Suprapubic skin (tissue), 4 donors: ENCODE measurements around the gene TCF3. TPM values are rescaled to one million over a fixed set of nuclear protein-coding genes. Genes with fewer than 3 reads are reported as not detected.

Source experiments
- DNase-seq, 2 donors: peaks; one replicate each; pipeline ENCODE4 v3.0.0-alpha.2; 2019; ENCODE audit warnings: low spot score in 2 of 2
- H3K27ac ChIP-seq: fragments of 200-600 bp; sonication (generic); one replicate; pipeline ENCODE4 v1.5.1; 2019
- H3K27me3 ChIP-seq: fragments of 200-600 bp; sonication (generic); one replicate; pipeline ENCODE4 v1.5.1; 2019
- H3K36me3 ChIP-seq: fragments of 200-600 bp; sonication (generic); one replicate; pipeline ENCODE4 v1.5.1; 2019
- H3K4me1 ChIP-seq: fragments of 200-600 bp; sonication (generic); one replicate; pipeline ENCODE4 v1.5.1; 2019
- H3K4me3 ChIP-seq: fragments of 200-600 bp; sonication (generic); one replicate; pipeline ENCODE4 v1.5.1; 2019; ENCODE audit warnings: mild to moderate bottlenecking
- H3K9me3 ChIP-seq: fragments of 200-600 bp; sonication (generic); one replicate; pipeline ENCODE4 v1.5.1; 2019
- EP300 ChIP-seq: sonication (generic); formaldehyde crosslinking; IDR thresholded peaks from one replicate; pipeline ENCODE4 v1.6.1; 2017; ENCODE audit warnings: antibody characterized with exemption
- POLR2A ChIP-seq, 2 donors: fragments of 450-650 bp; IDR thresholded peaks; one replicate each; pipeline ENCODE4 v1.6.1; 2017; ENCODE audit warnings: antibody characterized with exemption in 2 of 2, mild to moderate bottlenecking in 2 of 2, moderate library complexity in 2 of 2
- POLR2AphosphoS5 ChIP-seq, 3 donors: sonication (generic); formaldehyde crosslinking; IDR thresholded peaks; one replicate each; pipeline ENCODE4 v1.6.1; 2017; ENCODE audit warnings: antibody characterized with exemption in 3 of 3
- WGBS: methylation state at CpG from one replicate; pipeline ENCODE4 v1.1.5; 2018; 5-methylcytosine and 5-hydroxymethylcytosine counted together
- total RNA-seq, 4 donors: library from RNA; depleted of rRNA; stranded (reverse); fragments of >200 nt; gene quantifications; one replicate each; pipeline ENCODE4 v1.1.0, GENCODE V29; 2016
- TF ChIP-seq, protein P1 (sequence below), 2 donors: fragments of 200-600 bp in 1 of 2; fragments of 450-650 bp in 1 of 2; sonication (generic) in 1 of 2; IDR thresholded peaks; one replicate each; pipeline ENCODE4 v1.5.1; 2016 to 2019; ENCODE audit warnings: antibody characterized with exemption in 2 of 2, mild to moderate bottlenecking in 1 of 2, moderate library complexity in 1 of 2

Gene TCF3
- total RNA-seq, 4 donors from 2014 or later, result 57.2 to 80.9 (median 68.7) TPM

DNA sequence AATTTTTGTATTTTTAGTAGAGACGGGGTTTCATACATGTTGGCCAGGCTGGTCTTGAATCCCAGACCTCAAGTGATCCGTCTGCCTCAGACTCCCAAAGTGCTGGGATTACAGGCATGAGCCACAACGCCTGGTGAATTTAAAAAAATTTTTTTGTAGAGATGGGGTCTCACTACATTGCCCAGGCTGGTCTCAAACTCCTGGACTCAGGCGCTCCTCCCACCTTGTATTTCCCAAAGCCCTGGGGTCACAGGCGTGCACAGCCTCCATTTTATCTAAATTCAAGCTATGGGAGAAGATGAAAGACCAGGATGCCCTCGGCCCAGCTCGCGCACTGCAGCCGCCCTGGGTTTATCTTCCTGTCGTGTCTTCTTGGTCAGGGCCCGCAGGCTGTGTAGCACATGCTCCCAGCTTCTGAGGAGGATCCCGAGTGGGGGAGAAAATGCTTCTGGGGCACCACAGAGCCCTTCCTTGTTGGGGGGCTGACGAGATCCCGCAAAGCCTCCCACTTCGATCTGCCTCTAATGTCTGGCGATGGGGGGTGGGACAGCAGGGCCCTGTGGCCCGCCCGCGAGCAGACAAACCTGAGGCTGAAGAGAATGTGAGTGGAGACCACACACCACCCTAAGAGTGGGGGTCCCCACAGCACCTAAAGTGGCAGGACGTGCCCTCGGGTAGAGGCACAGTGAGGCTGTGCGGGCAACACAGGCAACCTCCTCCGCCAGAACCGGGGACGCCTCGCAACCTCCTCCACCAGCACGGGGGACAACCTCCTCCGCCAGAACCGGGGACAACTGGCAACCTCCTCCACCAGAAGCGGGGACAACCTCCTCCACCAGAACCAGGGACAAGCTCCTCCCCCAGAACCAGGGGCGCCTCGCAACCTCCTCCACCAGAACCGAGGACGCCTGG, 15.8 kb downstream of the TCF3 start:
- no peak for TF ChIP-seq POLR2A (IDR thresholded peaks at IDR 0.05)
- TF ChIP-seq POLR2AphosphoS5 (IDR thresholded peaks at IDR 0.05), result no peak
- no peak for TF ChIP-seq EP300
- TF ChIP-seq, protein P1, sequence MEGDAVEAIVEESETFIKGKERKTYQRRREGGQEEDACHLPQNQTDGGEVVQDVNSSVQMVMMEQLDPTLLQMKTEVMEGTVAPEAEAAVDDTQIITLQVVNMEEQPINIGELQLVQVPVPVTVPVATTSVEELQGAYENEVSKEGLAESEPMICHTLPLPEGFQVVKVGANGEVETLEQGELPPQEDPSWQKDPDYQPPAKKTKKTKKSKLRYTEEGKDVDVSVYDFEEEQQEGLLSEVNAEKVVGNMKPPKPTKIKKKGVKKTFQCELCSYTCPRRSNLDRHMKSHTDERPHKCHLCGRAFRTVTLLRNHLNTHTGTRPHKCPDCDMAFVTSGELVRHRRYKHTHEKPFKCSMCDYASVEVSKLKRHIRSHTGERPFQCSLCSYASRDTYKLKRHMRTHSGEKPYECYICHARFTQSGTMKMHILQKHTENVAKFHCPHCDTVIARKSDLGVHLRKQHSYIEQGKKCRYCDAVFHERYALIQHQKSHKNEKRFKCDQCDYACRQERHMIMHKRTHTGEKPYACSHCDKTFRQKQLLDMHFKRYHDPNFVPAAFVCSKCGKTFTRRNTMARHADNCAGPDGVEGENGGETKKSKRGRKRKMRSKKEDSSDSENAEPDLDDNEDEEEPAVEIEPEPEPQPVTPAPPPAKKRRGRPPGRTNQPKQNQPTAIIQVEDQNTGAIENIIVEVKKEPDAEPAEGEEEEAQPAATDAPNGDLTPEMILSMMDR (IDR thresholded peaks at IDR 0.05), result no peak
- DNase-seq, result no peak
- Histone ChIP-seq H3K4me3 (no peak overlapping the region), H3K36me3 (peaks cover 66% of the 10 kb centered on the region), H3K9me3 (no peaks in the 10 kb centered on the region), H3K27me3 (no peaks in the 10 kb centered on the region), H3K4me1 (peaks cover 5% of the 10 kb centered on the region), H3K27ac (no peak overlapping the region)
- WGBS, result 95% methylated on average over 27 of the region's 34 CpGs

DNA sequence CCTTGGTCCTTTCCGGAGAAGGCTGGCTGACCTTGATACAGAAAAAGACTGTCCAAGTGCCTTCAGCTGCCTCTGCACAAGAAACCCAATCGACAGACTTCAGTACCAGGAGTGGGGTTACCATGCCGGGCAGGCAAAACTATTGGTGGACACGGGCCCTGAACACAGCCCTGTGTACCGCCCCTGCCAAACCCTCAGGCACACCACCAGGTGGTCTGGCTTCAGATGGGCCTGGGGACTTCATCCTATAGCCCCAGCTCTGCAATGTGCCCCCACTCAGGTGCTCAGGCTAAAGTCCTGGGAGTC, 17.5 kb downstream of the TCF3 start:
- peaks cover 70% of the 10 kb centered on the region for H3K36me3 ChIP-seq
- no peak overlapping the region for H3K4me3 ChIP-seq
- peaks cover 5% of the 10 kb centered on the region for H3K4me1 ChIP-seq
- no peaks in the 10 kb centered on the region for H3K9me3 ChIP-seq
- H3K27ac ChIP-seq, result no peak overlapping the region
- no peaks in the 10 kb centered on the region for H3K27me3 ChIP-seq
- WGBS, result 100% methylated on average over 4 of the region's 5 CpGs
- TF ChIP-seq, protein P1 (IDR thresholded peaks at IDR 0.05), result no peak
- no peak for DNase-seq

DNA sequence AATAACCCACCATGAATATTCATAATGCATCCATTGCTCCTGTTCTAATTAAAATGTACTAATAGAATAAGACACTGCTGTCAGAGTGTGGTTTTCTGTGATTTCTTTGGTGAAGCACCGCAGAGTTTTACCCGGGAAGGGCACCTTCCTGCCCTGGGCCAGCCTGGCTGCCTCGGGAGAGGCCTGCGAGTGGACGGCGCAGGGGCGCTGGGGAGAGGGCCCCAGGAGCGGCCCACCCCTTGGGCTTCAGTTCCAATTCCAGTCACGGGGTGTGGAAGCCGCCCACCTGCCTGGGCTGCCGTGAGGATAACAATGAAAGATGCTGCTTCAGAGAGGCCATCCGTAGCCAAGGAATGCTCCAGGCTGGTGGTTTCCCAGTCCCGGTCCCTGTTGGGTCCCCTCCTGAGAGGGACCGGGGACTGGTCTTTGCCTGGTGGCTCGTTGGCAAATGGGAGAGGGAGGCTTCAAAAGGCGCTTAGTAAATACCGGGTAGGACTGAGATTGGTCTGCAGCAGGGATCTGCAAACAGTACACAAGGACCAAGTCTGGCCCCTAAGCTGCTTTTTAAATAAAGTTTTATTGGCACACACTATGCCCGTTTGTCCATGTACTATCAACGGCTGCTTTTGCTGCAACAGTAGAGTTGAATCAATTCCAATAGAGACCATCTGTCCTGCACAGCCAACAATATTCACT, 18.0 kb downstream of the TCF3 start:
- Histone ChIP-seq H3K4me1 (peaks cover 5% of the 10 kb centered on the region), H3K4me3 (no peak overlapping the region), H3K27me3 (no peaks in the 10 kb centered on the region), H3K27ac (no peak overlapping the region), H3K36me3 (peaks cover 70% of the 10 kb centered on the region), H3K9me3 (no peaks in the 10 kb centered on the region)
- no peak for TF ChIP-seq EP300
- DNase-seq, result no peak
- 89% methylated on average over 17 of the region's 19 CpGs for WGBS

DNA sequence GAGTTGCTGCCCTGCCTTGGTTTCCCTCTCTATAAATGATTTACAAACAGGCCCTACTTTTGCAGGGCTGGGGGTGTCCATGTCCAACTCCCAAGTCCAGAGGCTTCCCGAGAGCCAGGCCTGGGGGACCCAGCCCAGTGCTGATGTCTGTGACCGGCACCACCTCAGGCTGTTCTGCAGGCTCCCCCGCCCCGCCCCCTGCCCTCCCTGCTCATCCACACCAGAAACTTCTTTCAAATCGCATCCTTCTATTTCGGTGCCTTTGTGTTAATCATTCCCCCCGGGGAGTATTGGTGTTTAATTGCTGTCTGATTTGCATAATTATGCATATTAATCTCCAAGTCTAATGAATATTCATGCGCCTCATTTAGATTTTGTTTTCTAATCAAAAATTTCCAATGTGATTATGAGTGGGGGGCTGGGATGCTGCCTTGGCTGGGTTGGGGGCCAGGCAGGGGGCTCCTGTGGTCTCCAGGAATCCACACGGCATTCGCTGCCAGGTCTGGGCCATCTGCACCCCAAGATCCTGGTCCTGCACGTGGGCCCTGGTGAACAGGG, 19.1 kb downstream of the TCF3 start:
- Histone ChIP-seq H3K27me3 (no peaks in the 10 kb centered on the region), H3K4me1 (peaks cover 5% of the 10 kb centered on the region), H3K36me3 (peaks cover 61% of the 10 kb centered on the region), H3K9me3 (no peaks in the 10 kb centered on the region), H3K27ac (no peak overlapping the region), H3K4me3 (no peak overlapping the region)
- 84% methylated on average over 9 of the region's 11 CpGs for WGBS
- TF ChIP-seq POLR2AphosphoS5 (IDR thresholded peaks at IDR 0.05) (no peak), POLR2A (IDR thresholded peaks at IDR 0.05) (no peak), EP300 (no peak)
- TF ChIP-seq, protein P1 (IDR thresholded peaks at IDR 0.05), result no peak
- DNase-seq, result no peak

DNA sequence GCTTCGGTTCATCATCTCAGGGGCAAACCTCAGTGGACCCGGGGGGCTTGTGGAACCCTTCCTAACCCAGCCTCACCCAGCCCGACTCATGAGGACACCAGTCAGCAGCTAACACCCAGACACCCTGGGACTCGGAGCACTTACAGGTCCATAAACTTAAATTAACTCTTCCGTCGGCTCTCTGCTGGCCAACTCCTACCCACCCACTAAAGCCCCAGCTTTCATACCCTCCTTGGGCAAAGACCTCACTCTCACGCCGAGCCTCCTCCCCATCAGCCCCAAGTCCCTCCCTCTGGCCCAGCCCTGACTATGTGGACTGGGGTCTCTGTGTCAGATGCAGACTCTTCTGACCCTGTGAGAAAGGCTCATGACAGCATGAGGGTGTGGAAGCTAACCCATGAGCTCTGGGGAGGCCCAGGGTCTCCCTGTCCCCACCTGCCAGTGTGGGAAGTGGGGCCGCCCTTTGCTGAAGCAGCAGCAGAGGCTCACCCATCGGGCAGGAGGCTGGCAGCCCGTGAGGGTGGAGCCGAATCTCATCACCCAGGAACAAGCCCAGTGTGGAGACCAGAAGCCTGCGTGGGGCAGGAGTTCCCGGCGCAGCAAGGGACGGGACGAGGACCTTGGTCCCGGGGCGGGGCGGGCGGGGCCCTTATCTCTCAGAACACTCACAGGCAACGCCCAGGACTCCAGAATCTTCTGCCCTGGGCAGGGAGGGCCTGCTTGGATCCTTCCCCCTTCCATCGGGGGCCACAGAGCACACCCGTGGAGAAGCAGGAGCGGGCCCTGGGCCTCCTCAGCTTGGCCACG, 19.8 kb downstream of the TCF3 start:
- Histone ChIP-seq H3K27me3 (no peaks in the 10 kb centered on the region), H3K27ac (no peak overlapping the region), H3K4me3 (no peak overlapping the region), H3K36me3 (peaks cover 54% of the 10 kb centered on the region), H3K9me3 (no peaks in the 10 kb centered on the region), H3K4me1 (peaks cover 5% of the 10 kb centered on the region)
- no peak for DNase-seq
- WGBS, result 75% methylated on average over 10 of the region's 26 CpGs
- TF ChIP-seq EP300 (no peak), POLR2A (IDR thresholded peaks at IDR 0.05) (no peak), POLR2AphosphoS5 (IDR thresholded peaks at IDR 0.05) (no peak)
- TF ChIP-seq, protein P1 (IDR thresholded peaks at IDR 0.05), result no peak
